ENCODE data around the gene COPZ1.
A peak's percentile ranks its signal among the peaks of the same experiment; 100 is the strongest.

Gene COPZ1

GRCh38 chr12:54401119-54401518, 76.2 kb downstream of the COPZ1 start:
- Histone ChIP-seq H3K9me3 (ENCODE audit: control insufficient read depth in 2 of 2, low read length in 2 of 2) (no peaks in the 10 kb centered on the region), H3K36me3 (ENCODE audit: control insufficient read depth in 2 of 2, insufficient read depth in 2 of 2, low read length in 2 of 2) (peaks cover 87 to 88% of the 10 kb centered on the region in 2 donors), H3K9ac (ENCODE audit: low read length in 2 of 2) (no peak overlapping the region), H3K4me1 (ENCODE audit: control insufficient read depth, insufficient read depth, low read length) (peaks cover 10% of the 10 kb centered on the region), H3K4me3 (ENCODE audit: low read length in 2 of 2) (no peak overlapping the region), H3K27ac (ENCODE audit: low read length) (peak overlapping the region; percentile 37), H3K27me3 (ENCODE audit: control insufficient read depth in 1 of 2, insufficient read depth in 2 of 2, low read length in 2 of 2) (no peaks in the 10 kb centered on the region)

All from stomach smooth muscle (tissue), 2 donors.